HG02798 (cell line): ENCODE results near the gene GNAO1.

Experiments
- ATAC-seq: cut with Tn5 transposase; IDR thresholded peaks from one replicate; pipeline ENCODE4 v1.9.1; 2021; ENCODE audit warnings: mild to moderate bottlenecking; ENCODE audit not compliant: unreplicated experiment, poor library complexity

GNAO1 gene

DNA sequence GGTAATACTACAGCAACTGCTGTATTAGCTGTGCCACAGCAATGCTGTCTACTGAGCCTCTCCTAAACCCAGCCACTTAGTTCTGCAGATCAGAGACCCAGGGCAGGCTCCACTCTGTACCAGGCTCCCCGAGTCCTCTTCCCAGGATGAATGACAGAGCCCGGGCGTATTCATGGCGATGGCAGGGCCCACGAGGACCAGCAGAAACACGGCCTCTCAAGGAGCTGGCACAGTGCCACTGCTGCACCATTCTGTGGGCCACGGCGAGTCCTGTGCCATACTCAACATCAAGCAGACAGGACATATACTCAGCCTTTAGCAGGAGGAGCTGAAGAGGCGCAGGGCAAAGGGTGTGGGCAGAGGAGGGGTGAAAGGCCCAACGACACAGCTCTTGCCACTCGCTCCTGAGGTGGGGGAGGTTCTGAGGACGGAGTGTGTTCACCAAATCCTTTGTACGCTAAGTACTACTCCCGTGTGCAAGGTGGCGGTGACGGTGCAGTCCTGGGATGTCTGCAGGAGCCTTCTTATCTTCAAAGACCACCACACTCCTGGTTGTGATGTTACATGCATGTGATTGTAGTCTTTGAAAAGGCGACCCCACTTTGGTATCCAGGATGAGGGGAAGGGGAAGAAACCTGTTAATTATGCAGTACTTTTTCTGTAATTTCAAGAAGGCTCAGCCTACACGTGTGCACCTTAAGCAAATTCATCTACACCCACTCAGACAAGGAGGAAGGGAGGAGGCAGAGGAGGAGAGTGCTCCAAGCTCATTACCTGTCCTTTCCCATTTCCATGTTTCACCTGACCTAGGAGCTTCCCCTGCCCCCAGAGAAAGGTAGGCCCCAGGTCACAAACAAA, 136.0 kb downstream of the GNAO1 start:
- no peak for ATAC-seq

- ATAC-seq: no peak
These were observed 136.6 kb downstream of the GNAO1 start for GRCh38 chr16:56327929-56328258.

- no peak for ATAC-seq
These were observed 137.2 kb downstream of the GNAO1 start for GRCh38 chr16:56328276-56329022.

- no peak for ATAC-seq
These were observed 138.6 kb downstream of the GNAO1 start for GRCh38 chr16:56329887-56330286.

DNA sequence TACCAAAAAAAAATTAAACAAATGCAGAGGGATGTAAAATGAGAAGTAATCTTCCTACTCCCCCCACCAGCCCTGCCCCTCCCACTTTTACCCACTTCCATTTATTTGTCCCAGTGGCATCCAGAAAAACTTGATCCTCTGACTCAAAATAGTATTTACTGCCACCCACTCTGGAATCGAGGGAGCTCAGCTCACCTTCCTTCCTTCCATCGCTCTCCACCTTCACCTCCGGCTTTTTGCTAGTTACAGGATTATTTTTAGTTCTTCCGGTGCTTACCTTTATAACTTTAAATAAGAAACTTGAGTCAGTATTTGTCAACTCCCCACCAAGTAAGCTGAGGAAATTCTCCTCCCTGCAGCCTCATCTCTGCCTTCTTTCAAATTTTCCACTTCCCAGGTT, 139.2 kb downstream of the GNAO1 start:
- ATAC-seq: no peak

DNA sequence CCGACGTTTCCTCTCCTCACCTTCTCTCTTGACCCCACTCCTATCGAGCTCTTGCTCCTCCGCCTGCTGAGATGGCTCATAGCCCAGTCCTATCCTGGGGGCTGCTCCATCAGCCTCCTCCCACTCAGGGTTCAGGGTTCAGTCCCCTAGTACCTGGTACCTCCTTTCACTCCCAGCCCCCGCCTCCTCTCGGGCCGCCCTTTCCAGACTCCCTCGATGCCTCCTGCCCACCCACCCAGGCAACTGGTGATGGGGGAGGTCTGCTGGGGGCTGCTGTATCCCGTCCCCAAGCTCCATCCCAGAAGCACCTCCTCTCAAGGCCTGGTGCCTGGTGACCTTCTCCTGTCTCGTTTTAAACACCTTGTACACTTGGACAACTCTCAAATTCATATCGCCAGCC, 140.1 kb downstream of the GNAO1 start:
- ATAC-seq: no peak

- no peak for ATAC-seq
These were observed 140.6 kb downstream of the GNAO1 start for GRCh38 chr16:56331915-56332314.

- ATAC-seq: no peak
These were observed 141.3 kb downstream of the GNAO1 start for GRCh38 chr16:56332464-56333079.

DNA sequence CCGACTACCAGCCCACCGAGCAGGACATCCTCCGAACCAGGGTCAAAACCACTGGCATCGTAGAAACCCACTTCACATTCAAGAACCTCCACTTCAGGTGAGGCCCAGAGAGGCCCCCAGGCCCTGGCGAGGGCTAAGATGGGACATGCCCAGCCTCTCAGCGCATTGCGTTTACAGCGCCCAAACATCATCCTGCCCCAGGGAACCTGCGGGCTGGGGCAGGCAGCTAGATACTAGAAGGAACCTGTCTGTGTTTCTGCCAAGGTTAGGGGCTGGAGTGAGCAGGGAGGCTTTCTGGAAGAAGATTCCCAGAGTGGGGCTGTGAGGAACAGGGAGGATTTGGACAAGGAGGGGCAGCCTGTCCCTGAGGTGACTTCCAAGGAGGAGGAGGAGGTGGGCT, 143.5 kb downstream of the GNAO1 start:
- no peak for ATAC-seq

- ATAC-seq: no peak
These were observed 144.9 kb downstream of the GNAO1 start for GRCh38 chr16:56336071-56336688.

DNA sequence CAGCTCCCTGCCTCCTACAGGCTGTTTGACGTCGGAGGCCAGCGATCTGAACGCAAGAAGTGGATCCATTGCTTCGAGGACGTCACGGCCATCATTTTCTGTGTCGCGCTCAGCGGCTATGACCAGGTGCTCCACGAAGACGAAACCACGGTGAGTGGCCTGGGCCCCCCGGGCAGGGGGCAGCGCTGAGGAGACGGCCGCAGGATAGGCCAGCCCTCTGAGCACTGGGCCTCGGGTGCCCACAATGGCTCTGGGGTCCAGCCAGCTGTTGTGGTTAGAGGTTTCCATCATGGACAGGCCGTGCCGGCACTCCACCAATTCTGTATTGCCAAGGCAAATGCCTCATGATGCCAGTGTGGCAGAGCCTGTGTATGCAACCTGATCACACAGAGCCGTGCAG, 145.4 kb downstream of the GNAO1 start:
- ATAC-seq: no peak

- ATAC-seq: no peak
These were observed 146.0 kb downstream of the GNAO1 start for GRCh38 chr16:56337131-56337857.

DNA sequence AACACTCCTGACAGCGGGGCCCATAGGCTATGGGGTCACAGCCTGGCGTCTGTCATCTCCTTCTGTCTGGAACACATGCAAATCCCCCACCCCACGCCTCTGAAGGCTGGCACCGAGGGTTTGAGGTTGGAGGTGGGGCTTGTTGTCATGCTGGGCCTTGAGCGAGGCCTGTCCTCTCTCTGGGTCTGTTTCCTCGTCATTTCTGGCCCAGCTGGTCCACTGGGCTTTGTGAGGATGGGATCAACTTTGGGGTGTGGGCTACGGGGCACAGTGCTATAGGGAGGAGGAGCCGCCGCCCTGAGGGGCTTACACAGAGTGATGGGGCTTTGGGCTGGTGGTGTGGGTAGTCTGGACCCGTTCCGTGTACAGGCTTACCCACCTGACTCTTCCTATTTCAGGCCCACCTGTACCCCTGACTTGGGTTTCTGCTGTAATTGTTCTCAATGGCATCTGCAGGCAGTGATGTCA, 146.6 kb downstream of the GNAO1 start:
- no peak for ATAC-seq

DNA sequence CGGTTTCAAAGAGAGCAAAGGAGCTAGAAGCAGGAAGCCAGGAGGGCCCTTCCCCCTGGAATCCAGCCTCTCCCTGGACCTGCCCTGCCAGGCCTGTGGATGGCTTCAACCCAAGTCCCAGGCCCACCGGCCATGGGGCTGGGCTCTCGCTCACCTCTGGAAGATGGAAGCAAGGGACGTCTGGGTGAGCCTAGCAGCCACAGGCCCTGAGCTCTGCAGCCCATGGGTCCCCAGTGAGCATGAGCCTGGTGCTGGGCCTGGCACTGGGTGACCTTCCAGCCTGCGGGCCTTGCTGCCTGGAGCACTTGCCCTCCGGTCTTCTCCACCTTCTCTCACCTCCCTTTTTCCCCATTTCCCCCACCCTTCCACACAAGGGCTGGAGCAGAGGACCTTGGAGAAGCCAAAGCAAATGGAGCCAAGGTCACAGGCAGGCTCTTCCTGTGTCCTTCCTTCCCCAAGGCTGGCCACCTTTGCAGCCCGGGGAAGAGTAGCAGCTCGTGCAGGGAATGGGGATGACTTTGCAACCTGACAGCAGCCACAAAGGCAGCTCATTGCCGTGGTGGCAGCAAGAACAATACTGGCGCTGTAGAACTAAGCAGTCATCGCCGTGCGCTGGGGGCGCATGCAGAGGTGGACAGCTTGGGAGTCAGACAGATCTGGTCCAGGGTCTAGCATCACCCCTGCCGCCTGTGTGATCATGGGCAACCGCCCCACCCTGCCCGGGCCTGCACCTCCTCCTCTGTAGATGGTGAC, 147.5 kb downstream of the GNAO1 start:
- ATAC-seq: no peak

DNA sequence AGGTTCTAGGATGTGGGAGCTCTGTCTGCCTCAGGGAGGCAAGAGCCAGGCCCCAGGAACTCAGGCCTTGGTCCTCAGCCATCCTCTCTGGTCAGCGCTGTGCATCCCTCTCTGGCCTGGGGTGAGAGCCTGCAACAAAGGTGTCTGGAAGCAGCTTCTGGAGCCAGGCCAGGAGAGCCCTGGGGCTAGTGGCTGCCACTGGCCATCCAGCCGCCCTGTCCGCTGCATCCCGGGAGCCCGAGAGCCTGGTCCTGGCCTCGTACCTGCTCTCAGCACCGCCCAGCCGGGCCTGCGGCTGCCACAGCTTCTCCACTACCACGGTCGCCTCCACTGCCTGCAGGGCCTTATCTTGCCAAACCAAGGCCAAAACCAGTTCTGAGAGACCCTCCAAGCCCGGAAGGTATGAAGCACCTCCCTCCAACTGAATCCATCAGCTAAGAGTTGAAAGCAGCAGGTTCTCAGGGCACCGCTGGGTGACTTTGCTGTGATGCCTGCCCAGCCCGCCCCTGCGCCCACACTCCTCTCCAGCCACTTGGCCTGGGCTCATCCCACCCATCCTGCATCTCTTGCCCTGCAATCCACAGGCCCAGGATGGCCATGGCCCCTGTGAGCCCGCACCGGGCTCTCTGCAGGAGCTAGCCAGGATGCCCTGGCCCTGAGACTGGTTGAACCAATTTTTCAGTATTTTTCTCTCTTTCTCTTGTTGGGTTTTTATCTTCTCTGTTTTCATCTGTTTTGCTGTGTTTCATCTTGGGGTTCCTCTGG, 148.3 kb downstream of the GNAO1 start:
- no peak for ATAC-seq

GRCh38 chr16:56340416-56340815, 149.1 kb downstream of the GNAO1 start:
- ATAC-seq: no peak

GRCh38 chr16:56340864-56341365, 149.6 kb downstream of the GNAO1 start:
- ATAC-seq: no peak

DNA sequence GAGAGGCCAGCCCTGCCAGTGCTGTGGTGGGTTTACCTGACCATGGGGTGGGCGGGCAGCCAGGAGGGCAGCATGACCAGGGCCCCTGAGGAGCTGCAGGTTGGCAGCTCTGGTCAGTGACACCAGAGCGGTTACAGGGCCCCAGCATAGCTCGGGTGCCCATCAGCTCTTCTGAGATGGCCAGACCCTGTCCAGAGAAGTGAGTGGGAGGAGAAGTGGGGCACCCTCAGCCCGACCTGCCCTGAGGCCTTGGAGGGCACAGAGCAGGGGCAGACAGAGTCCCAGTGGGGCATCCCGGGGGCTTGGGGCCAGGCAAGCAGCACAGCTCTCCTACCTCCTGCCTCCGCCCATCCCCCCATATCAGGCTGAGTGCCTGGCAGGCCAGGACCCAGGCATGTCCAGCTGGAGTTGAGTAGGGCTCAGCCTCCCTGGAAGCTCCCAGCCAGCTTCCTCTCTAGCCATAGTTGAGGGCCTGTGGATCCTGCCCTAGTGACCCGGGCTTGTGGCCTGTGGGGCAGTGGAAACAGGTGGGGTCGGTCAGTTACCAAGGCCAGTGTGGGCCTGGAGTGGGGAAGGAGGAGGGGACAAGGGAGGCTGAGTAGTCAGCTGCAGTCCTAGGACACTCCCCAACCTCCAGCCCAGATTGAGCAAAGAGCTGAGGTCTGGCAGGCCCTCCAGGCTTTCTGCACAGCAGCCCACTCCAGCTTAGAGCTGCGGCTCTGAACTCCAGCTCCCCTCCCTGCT, 150.5 kb downstream of the GNAO1 start:
- no peak for ATAC-seq
